ENCODE data around the gene MED12L.

MED12L gene

GRCh38 chr3:151460228-151460627 is 374.8 kb downstream of the MED12L start:
- DNase-seq (ENCODE audit: low read depth in 2 of 2), result no peak

DNA sequence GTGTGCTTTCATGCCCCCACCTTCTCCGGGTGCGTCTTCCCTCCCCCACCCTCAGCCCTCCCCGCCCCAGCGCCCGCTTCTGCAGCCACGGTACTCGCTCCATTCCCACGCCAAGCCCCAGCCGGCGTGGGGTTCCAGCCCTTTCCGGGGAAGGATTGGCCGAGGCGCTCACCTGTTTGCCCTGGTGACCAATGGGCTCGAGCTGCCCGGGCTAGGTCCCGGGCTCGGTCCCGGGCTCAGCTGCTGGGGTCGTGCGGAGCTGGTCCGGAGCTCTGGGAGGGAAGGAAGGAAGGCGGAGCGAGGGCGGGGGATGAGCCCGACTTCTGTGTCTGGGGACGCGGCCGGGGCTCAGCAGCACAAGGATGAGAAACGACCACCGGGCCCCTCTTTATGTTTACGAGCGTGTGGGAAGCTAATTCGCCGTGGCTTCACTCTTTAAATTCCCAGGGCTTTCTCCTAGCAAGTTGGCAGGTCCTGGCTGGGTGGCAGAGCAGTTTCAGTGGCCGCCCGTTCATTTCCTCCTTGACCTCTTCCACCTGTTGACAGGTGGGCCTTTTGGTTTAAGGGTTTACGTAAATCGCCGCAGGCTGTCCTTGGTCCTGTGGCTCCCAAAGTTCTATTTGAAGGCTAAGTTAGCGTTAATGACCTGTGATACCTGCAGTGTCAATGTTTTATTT is 375.4 kb downstream of the MED12L start, which contains the start of gene IGSF10:
TSS of gene IGSF10 (minus strand) at position 288 of the 677 bp plus-strand sequence. CDS start 2,352 bp downstream, outside the sequence.
- no peak for DNase-seq (ENCODE audit: low read depth in 2 of 2)

- DNase-seq (ENCODE audit: low read depth in 2 of 2), result no peak
Observed at GRCh38 chr3:151462278-151462780, 376.9 kb downstream of the MED12L start.

DNA sequence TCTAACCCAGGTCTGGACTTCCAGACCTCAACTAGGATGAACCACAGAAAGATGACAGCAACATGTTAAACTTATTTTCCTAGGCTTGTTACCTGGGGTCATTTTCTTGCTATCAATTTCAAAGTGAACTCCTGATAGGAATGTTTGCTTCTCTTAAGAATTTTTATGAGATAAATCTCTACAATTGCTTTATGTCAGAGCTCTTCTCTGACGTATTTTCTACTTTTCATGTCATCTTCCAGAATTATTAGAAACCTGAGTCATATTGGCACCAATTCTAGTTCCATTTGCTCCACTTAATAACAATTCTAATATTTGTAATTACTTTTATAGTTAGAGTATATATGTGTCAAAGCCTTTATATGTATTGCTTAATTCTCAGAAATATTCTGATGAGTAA is 377.5 kb downstream of the MED12L start:
- no peak for DNase-seq (ENCODE audit: low read depth in 2 of 2)

DNA sequence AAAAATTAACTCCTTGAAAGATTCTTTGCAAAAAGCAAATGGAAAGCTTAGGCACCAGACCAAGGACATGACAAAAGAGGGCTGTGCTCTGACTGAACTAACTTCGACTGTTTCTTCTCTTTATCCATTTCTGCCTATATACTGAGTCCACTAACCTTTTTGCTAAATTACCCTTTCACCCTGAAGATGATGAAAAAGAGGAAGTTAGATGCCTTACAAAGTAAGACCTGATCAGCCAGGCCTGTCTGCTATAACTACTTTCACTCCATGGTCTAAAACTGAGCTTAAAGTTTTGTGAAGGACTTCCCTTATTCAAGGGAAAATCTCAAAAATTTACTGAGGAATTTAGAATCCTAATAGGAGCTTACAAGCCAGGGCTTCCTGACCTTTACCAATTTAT is 381.6 kb downstream of the MED12L start:
- DNase-seq (ENCODE audit: low read depth in 2 of 2), result no peak

DNA sequence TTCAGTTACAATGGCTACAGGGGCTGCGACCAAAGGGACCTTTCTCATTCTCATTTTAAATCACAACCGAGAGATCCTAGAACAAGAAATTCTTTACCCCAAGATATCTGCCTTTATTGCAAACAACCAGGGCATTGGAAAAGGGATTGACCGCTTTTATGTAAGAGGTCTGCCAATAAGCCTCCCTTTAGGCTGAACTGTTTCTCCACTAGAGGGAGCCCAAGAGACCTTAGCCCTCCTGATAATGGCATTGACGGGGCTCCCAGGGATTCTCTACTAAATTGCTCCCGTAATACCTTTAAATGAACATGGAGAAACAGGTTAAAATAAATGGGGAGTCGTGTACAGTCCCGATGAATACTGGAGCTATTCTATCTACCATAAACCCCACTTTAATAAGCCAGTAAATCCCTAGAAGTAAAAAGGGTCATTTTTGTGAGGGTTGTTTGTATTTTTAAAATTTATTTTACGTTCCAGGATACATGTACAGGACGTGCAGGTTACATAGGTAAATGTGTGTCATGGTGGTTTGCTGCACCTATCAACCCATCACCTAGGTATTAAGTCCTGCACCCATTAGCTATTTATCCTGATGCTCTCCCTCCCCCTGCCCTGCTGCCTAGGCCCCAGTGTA is 382.9 kb downstream of the MED12L start:
- DNase-seq (ENCODE audit: low read depth in 2 of 2), result no peak

DNA sequence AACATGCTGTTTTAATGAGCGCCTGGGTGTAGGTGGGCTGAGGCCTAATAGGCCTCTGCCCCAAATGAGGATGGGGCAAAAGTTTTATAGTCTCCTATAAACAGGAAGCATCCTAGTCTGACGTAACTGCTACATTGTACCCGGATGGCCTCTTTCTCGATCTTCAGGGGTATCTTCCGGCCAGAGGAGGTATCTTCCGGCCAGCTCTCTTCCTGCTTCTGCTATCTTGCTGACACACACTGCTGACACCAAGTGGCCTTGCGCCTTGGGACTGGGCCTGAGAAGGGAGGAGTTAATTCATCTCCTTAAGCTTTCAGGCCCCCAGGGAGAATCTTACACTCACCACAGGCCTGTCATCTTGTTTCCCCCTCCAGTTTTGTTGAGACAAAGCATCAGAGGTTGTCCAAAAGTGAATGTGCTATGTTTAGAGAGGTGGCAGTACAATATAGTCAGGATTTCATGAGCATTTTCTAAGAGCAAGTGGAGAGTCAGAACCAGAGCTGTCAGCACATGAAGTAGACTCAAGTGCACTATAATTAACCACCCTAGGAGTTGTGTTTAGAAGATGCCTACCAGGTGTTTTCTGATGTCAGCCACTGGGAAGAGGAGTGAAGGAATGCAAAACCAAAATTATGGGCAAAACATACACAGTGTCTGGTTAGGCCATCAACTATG is 391.0 kb downstream of the MED12L start:
- DNase-seq (ENCODE audit: low read depth in 2 of 2), result no peak

DNA sequence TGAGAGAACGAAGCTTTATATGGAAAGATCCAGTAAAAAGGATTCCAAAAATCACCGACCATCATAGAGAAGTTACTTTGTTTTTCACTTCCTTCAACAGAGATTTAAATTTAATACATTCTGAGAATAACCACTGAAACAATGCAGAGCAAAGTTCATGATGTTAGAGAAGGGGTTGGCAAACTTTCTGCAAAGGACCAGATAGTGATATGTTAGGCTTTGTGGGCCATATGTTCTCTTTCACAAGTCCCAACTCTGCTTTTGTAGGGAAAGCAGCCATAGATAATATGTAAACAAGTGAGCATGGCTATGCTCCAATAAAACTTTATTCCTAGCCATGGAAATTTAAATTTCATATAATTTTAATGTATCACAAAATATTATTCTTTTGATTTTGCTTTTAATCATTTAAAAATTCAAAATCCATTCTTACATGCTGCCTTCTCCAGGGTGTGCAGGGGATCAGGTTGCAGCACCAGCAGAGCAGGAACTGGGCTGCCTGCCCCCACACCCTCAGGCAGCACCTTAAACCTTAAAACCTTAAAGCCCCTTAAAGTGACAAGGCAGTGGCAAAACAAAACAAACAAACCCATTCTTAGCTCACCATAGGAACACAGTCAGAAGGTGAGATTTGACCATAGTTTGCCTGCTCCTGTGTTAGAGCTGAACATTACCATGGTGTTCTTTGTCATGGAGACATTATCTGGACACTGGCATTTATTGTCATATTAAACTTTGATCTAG is 392.3 kb downstream of the MED12L start:
- DNase-seq (ENCODE audit: low read depth in 2 of 2), result no peak

DNA sequence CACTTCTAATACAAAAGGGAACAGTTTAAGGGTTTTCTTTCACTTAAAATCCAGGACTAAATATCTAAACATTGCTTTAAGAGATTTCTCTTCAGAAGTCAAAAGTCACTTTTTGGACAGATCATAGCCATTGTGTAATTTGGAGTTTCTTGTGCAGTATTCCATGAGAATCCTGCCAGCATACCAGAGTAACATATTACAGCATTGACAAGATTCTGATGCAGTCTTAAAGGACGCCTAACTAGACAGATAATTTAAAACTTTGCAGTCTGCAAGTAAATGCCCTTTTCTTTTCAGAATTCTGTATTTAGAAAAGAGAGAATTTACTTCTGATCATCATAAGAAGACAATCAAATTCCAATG is 392.9 kb downstream of the MED12L start:
- DNase-seq (ENCODE audit: low read depth in 2 of 2), result no peak

- no peak for DNase-seq (ENCODE audit: low read depth in 2 of 2)
Observed at GRCh38 chr3:151479452-151479851, 394.0 kb downstream of the MED12L start.

GRCh38 chr3:151480492-151480891 is 395.0 kb downstream of the MED12L start:
- DNase-seq (ENCODE audit: low read depth in 2 of 2), result no peak

- DNase-seq (ENCODE audit: low read depth in 2 of 2), result no peak
Observed at GRCh38 chr3:151483488-151483887, 398.0 kb downstream of the MED12L start.

DNA sequence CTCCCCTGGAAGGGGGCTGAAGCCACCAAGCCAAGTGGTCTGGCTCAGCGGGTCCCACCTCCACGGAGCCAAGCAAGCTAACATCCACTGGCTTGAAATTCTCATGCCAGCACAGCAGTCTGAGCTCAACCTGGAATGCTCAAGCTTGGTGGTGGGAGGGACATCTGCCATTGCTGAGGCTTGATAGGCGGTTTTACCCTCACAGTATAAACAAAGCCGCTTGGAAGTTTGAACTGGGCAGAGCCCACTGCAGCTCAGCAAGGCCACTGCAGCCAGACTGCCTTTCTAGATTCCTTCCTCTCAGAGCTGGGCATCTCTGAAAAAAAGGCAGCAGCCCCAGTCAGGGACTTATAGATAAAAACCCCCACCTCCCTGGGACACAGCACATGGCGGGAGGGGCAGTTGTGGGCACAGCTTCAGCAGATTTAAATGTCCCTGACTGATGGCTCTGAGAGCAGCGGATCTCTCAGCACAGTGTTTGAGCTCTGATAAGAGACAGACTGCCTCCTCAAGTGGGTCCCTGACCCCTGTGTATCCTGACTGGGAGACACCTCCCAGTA is 398.6 kb downstream of the MED12L start:
- DNase-seq (ENCODE audit: low read depth in 2 of 2), result no peak

All from stimulated activated CD4-positive, alpha-beta T cell treated with anti-CD3 and anti-CD28 coated beads, Interleukin-12 subunit alpha, Interleukin-12 subunit beta, amount 100 ng/mL, for 24 hours (primary cell).